Frontal cortex (tissue), 4 donors: Measurements from ENCODE around the gene PROSER3. TPM values are rescaled to one million over a fixed set of nuclear protein-coding genes. Genes with fewer than 3 reads are reported as not detected.
"Not testable (repeated sequence)": the region's sequence is repeated elsewhere in the genome, so short reads cannot be mapped to it uniquely, and the experiment has no call there.

Source experiments
- DNase-seq, 2 donors: peaks; one replicate each; pipeline ENCODE4 v3.0.0; 2012; ENCODE audit warnings: low spot score in 2 of 2
- FAIRE-seq: peaks from 2 replicates; lab custom pipeline; 2012; peaks lifted over from hg19 to GRCh38; lab: Jason Lieb, UNC
- total RNA-seq: library from RNA; depleted of rRNA; stranded (reverse); fragments of >200 nt; gene quantifications from one replicate; pipeline ENCODE4 v1.2.3, GENCODE V29; 2014
- donor health status: control.
- donor health status: control.
- donor health status: control.

The PROSER3 gene
- total RNA-seq, 1 donor from 2014 or later: 3.3 TPM

DNA sequence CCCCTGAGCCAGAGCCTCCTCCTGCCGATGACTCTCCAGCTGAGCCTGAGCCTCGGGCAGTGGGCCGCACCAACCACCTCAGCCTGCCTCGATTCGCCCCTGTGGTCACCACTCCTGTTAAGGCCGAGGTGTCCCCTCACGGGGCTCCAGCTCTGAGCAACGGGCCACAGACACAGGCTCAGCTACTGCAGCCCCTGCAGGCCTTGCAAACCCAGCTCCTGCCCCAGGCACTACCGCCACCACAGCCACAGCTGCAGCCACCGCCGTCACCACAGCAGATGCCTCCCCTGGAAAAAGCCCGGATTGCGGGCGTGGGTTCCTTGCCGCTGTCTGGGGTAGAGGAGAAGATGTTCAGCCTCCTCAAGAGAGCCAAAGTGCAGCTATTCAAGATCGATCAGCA lies 36.6 kb upstream of the PROSER3 start:
- FAIRE-seq: no peak
- DNase-seq: no peak

DNA sequence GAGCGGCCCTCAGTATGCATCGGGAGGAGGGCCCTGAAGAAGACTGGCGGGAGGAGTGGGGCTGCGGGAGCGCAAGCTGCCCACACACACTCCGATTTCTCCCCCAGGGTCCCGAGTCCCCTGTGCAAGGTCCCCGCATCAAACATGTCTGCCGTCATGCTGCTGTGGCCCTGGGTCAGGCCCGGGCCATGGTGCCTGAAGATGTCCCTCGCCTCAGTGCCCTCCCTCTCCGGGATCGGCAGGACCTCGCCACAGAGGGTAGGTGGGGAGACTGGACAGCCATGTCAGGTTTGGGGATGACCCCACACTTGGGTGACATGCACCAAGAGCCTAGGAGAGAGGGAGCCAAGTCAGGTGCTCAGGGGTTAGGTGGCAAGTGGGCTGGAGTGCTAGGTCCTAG lies 35.5 kb upstream of the PROSER3 start:
- FAIRE-seq: no peak
- no peak for DNase-seq

DNA sequence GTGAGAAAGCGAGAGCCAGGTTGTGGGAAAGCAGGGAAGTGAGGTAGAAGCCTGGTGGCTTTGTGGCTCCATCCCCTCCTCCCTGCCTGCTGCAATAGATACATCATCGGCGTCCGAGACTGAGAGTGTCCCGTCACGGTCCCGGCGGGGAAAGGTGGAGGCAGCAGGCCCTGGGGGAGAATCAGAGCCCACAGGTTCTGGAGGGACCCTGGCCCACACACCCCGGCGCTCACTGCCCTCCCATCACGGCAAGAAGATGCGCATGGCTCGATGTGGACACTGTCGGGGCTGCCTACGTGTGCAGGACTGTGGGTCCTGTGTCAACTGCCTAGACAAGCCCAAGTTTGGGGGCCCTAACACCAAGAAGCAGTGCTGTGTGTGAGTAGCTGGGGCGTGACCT lies 35.1 kb upstream of the PROSER3 start:
- DNase-seq: no peak

DNA sequence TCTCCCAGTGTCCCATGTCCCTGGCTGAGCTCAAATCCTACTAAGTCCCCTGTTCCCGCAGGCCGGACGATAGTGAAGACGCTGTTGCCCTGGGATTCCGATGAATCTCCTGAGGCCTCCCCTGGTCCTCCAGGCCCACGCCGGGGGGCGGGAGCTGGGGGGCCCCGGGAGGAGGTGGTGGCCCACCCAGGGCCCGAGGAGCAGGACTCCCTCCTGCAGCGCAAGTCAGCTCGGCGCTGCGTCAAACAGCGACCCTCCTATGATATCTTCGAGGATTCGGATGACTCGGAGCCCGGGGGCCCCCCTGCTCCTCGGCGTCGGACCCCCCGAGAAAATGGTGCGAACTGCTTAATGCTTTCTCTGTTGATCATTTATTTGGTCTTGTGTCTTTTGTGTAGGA lies 34.3 kb upstream of the PROSER3 start:
- no peak for DNase-seq
- FAIRE-seq: no peak

More for the DNA sequence above, 35.1 kb upstream of the PROSER3 start:
- FAIRE-seq: no peak

DNA sequence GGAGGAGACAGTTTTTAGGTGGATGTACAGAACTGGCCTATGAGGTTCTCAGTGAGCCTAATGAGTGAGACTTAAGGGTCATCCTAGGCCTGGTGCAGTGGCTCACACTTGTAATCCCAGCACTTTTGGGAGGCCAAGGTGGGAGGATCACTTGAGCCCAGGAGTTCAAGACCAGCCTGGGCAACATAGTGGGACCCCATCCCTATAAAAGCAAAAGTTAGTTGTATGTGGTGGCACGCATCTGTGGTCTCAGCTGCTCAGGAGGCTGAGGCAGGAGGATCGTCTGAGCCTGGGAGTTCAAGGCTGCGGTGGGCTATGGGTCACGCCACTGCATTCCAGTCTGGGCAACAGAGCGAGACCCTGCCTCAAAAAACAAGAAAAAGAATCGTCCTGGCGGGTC lies 33.8 kb upstream of the PROSER3 start:
- not testable (repeated sequence) for FAIRE-seq

DNA sequence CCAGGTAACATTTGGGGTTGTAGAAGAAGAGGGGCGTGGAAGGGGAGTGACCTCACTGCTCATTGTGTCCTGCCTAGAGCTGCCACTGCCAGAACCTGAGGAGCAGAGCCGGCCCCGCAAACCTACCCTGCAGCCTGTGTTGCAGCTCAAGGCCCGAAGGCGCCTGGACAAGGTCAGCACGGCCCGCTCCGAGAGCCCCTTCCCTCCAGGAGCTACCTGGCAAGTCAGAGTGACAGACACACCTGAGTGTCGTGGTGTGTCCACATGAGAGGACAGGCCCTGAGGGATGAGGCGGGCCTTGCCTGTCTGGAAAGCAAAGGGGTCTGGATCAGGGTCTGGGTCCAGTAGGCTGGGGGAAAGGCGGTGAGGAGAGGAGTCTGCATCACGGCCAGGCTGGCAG lies 33.4 kb upstream of the PROSER3 start:
- no peak for DNase-seq
- FAIRE-seq: no peak

More for the DNA sequence above, 33.8 kb upstream of the PROSER3 start:
- DNase-seq: not testable (repeated sequence)

DNA sequence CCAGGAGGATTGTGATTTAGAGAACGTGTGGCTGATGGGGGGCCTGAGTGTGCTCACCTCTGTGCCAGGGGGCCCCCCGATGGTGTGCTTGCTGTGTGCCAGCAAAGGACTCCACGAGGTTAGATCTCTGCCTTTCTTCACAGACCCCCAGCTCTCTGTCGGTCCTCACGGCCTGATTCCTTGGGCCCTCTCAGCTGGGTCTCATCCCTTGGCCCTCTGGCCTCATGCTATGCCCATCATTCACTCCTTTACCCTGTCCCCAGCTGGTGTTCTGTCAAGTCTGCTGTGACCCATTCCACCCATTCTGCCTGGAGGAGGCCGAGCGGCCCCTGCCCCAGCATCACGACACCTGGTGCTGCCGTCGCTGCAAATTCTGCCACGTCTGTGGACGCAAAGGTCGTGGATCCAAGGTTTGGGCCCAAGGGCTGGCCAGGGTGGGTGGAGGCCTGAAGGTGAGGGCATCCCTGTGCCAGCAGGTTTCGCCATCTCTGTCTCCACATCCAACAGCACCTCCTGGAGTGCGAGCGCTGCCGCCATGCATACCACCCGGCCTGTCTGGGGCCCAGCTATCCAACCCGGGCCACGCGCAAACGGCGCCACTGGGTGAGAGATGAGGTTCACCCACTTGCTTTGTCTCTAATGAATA lies 32.6 kb upstream of the PROSER3 start:
- DNase-seq (no peak), FAIRE-seq (no peak)

DNA sequence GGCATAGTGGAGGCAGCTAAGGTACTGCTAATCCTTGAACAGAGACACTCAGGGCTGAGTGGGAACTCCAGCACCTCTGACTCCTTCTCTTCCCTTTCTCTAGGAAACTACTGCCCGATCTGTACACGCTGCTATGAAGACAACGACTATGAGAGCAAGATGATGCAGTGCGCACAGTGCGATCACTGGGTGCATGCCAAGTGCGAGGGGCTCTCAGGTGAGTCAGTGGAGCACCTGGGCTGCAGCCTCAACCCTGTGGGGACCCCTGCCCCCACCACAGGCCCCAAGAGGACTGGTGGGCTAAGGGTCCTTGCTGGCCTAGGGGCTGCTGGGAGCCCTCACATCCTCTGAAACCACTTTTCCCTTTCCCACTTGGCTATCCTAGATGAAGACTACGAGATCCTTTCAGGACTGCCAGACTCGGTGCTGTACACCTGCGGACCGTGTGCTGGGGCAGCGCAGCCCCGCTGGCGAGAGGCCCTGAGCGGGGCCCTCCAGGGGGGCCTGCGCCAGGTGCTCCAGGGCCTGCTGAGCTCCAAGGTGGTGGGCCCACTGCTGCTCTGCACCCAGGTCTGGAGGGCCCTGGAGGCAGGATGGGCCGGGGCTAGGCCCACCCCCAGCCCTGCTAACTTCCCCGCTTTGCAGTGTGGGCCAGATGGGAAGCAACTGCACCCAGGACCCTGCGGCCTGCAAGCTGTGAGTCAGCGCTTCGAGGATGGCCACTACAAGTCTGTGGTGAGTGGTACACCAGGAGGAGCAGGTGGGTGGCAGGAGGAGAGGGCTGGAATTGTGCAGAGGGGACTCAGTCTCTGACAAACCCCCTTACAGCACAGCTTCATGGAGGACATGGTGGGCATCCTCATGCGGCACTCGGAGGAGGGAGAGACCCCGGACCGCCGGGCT lies 30.7 kb upstream of the PROSER3 start:
- no peak for FAIRE-seq
- DNase-seq: no peak

DNA sequence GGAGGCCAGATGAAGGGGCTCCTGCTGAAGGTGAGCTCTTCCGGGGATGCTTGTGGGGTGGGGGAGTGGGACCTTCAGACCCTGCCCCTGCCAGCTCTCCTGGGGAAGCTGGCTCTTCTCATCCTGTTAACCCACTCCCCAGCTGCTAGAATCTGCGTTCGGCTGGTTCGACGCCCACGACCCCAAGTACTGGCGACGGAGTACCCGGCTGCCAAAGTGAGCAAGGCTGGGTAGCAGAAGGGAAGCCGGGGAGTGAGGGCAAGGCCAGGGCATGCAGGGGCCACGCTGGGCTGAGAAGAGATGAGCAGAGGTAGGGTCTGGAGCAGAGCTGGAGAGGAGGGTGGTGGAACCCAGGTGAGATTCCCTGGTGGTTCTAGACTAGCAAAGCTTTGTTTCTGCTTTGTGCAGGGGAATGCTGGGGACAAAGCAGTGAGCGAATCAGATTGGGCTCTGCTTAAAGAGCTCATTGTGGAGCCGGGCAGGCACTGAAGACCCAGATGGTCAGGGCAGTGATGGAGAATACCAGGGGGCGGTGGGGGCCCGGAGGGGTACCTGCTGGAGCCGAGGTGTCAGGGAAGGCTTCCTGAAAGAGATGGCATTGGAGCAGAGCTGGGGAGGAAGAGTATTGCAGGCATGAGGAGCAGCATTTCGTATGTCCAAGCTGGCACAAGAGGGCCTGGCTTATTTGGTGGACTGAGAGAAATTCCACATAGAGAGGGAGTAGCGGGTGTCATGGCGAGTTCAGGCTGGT lies 29.8 kb upstream of the PROSER3 start:
- no peak for FAIRE-seq
- DNase-seq: no peak

DNA sequence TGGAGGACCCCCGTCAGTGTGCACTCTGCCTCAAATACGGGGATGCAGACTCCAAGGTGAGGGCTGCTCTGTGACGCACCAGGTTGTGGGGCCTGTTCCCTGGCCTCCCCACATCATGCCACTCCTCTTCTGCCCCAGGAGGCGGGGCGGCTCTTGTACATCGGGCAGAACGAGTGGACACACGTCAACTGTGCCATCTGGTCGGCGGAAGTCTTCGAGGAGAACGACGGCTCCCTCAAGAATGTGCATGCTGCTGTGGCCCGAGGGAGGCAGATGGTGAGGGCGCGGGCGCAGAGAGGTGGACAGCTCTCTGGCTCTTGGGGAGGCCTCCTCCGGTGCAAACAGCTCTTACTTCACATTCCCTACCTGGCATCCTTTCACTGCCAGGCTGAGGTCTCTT lies 29.0 kb upstream of the PROSER3 start:
- DNase-seq (no peak), FAIRE-seq (no peak)

DNA sequence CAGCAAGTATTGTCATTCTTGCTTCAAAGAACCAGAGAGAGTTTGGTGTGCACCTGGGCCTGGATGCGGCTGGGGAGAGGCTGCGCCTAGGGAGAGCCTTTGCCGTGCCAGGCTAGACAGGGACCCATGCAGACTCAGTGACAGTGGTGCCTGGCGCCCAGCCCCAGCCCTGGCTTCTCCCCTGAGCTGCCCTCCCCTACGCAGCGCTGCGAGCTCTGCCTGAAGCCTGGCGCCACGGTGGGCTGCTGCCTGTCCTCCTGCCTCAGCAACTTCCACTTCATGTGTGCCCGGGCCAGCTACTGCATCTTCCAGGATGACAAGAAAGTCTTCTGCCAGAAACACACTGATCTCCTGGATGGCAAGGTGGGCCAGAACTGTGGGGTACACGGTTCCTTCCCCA lies 28.2 kb upstream of the PROSER3 start:
- DNase-seq (no peak), FAIRE-seq (no peak)

DNA sequence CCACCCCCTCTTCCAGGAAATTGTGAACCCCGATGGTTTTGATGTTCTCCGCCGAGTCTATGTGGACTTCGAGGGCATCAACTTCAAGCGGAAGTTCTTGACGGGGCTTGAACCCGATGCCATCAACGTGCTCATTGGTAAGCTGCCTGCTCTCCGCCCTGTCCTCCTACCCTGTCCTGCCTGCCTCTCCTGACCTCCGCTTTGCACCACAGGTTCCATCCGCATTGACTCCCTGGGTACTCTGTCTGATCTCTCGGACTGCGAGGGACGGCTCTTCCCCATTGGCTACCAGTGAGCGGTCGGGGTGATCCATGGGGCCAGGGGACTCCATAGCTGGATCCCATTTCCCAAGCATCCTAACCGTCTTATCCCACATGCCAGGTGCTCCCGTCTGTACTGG lies 27.6 kb upstream of the PROSER3 start:
- FAIRE-seq (no peak), DNase-seq (no peak)

DNA sequence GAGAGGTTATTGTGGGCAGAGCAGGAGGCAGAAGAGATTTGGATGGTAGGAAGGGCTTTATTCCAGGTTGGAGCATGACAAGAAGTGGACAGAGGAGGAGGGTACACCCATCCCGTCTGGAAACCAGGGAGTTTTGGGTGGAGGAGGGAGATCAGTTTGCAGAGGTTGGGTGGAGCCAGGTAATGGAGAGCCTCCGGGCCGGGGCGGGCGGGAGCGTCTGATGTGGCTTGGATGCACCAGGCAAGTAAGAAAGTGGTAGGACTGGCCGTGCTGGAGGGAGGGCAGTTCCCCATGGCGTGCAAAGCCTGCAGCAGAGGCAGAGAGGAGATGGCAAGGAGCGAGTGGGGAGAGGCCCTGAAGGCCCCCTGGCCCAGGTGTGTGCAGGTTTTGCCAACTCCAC lies 26.6 kb upstream of the PROSER3 start:
- no peak for DNase-seq

DNA sequence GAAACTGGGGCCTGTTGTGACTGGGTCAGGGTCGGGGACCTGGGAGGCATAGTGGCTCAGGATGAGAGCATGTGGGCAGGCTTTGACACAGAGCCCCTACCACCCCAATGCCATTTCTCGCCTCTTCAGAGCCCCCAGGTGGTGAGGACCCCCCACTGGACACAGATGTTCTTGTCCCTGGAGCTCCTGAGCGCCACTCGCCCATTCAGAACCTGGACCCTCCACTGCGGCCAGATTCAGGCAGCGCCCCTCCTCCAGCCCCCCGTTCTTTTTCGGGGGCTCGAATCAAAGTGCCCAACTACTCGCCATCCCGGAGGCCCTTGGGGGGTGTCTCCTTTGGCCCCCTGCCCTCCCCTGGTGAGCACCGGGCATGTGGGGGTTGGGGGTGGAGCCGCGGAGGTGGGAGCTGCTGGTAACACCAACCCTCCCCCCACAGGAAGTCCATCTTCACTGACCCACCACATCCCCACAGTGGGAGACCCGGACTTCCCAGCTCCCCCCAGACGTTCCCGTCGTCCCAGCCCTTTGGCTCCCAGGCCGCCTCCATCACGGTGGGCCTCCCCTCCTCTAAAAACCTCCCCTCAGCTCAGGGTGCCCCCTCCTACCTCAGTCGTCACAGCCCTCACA lies 26.1 kb upstream of the PROSER3 start:
- FAIRE-seq (no peak), DNase-seq (no peak)

More for the DNA sequence above, 26.6 kb upstream of the PROSER3 start:
- FAIRE-seq: no peak

DNA sequence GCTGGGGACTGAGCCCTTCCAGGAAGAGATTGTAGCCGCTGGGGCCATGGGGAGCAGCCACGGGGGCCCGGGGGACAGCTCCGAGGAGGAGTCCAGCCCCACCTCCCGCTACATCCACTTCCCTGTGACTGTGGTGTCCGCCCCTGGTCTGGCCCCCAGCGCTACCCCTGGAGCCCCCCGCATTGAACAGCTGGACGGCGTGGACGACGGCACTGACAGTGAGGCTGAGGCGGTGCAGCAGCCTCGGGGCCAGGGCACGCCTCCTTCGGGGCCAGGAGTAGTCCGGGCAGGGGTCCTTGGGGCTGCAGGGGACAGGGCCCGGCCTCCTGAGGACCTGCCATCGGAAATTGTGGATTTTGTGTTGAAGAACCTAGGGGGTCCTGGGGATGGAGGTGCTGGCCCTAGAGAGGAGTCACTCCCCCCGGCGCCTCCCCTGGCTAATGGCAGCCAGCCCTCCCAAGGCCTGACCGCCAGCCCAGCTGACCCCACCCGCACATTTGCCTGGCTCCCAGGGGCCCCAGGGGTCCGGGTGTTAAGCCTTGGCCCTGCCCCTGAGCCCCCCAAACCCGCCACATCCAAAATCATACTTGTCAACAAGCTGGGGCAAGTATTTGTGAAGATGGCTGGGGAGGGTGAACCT lies 25.3 kb upstream of the PROSER3 start:
- no peak for DNase-seq
- FAIRE-seq: no peak

DNA sequence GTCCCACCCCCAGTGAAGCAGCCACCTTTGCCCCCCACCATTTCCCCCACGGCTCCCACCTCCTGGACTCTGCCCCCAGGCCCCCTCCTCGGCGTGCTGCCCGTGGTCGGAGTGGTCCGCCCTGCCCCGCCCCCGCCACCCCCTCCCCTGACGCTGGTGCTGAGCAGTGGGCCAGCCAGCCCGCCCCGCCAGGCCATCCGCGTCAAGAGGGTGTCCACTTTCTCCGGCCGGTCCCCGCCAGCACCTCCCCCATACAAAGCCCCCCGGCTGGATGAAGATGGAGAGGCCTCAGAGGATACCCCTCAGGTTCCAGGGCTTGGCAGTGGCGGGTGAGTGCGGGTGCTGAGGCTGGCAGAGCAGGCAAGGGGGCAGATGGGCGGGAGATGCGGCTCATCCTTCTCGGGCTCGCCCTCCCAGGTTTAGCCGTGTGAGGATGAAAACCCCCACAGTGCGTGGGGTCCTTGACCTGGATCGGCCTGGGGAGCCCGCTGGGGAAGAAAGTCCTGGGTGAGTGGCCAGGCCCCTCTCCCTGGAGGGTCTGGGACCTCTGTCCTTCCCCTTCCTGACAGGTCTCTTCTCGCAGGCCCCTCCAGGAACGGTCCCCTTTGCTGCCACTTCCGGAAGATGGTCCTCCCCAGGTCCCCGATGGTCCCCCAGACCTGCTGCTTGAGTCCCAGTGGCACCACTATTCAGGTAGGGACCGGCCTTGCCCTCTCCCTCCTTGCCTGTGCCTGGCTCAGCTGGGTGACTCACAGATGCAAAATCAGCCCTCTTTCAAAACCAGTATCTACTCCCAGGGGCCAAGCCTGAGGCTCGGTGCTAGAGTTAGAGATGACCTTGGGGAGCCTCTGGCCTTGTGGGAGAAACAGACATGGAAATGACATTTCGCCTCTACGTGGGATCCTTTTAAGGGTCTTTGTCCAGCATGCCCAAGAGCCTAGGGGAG lies 24.5 kb upstream of the PROSER3 start:
- DNase-seq (no peak), FAIRE-seq (no peak)

DNA sequence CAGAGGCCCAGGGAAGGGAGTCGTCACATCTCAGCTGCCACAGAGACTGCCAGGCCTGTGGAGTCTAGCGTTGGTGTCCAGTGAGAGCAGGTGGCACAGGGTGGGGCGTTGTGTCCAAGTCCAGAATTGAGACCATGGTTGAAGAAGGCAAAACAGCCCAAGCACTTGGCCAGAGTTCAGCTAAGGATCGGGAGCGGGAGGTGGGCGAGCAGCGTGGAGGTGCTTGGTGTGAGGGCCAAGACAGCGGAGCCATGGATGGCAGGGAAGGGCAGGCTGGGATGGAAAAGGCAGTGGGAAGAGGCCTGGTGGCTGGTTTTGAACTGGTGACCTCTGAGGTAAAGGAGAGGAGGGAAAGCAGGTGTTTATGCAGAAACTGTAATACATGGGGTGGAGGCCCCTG lies 23.7 kb upstream of the PROSER3 start:
- DNase-seq (no peak), FAIRE-seq (no peak)

DNA sequence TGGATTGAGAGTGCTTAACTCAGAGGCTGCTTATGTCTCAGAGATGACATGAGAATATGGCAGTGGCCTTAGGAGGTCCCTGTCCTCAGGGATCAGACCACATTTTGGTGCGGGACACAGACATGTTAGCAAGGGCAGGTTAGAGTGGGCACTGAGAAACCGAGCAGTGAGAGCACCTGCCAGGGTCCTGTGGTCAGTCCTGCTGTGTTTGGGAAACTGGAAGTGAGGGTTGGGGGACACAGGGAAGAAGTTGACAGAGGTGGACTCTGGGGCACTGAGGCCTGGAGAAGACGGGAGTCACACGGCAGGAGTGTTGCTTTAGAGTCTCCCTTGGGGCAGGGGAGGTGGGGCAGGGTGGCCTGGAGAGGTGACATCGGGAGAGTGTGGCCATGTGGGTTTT lies 23.1 kb upstream of the PROSER3 start:
- FAIRE-seq (no peak), DNase-seq (no peak)
